ENCODE measurements around the gene MAPK8IP3. TPM values are rescaled to one million over a fixed set of nuclear protein-coding genes. Genes with fewer than 3 reads are reported as not detected.

The MAPK8IP3 gene, protein sequence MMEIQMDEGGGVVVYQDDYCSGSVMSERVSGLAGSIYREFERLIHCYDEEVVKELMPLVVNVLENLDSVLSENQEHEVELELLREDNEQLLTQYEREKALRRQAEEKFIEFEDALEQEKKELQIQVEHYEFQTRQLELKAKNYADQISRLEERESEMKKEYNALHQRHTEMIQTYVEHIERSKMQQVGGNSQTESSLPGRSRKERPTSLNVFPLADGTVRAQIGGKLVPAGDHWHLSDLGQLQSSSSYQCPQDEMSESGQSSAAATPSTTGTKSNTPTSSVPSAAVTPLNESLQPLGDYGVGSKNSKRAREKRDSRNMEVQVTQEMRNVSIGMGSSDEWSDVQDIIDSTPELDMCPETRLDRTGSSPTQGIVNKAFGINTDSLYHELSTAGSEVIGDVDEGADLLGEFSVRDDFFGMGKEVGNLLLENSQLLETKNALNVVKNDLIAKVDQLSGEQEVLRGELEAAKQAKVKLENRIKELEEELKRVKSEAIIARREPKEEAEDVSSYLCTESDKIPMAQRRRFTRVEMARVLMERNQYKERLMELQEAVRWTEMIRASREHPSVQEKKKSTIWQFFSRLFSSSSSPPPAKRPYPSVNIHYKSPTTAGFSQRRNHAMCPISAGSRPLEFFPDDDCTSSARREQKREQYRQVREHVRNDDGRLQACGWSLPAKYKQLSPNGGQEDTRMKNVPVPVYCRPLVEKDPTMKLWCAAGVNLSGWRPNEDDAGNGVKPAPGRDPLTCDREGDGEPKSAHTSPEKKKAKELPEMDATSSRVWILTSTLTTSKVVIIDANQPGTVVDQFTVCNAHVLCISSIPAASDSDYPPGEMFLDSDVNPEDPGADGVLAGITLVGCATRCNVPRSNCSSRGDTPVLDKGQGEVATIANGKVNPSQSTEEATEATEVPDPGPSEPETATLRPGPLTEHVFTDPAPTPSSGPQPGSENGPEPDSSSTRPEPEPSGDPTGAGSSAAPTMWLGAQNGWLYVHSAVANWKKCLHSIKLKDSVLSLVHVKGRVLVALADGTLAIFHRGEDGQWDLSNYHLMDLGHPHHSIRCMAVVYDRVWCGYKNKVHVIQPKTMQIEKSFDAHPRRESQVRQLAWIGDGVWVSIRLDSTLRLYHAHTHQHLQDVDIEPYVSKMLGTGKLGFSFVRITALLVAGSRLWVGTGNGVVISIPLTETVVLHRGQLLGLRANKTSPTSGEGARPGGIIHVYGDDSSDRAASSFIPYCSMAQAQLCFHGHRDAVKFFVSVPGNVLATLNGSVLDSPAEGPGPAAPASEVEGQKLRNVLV (N-terminal part only)
- total RNA-seq (2022) (77.4 and 86.6 TPM in 2 replicates), Bru-seq, nascent RNA (percentile 55 among the genes with signal in this experiment), BruChase-seq, experiment 1, labeled RNA remaining after a 6-hour chase (percentile 76 among the genes with signal in this experiment), BruChase-seq, experiment 2, labeled RNA remaining after a 2-hour chase (percentile 65 among the genes with signal in this experiment)
- long read RNA-seq, partial matches to known transcripts = 10 of 22 reads
- long read RNA-seq, other reads (novel, unspliced or antisense) = 10 of 22 reads

DNA sequence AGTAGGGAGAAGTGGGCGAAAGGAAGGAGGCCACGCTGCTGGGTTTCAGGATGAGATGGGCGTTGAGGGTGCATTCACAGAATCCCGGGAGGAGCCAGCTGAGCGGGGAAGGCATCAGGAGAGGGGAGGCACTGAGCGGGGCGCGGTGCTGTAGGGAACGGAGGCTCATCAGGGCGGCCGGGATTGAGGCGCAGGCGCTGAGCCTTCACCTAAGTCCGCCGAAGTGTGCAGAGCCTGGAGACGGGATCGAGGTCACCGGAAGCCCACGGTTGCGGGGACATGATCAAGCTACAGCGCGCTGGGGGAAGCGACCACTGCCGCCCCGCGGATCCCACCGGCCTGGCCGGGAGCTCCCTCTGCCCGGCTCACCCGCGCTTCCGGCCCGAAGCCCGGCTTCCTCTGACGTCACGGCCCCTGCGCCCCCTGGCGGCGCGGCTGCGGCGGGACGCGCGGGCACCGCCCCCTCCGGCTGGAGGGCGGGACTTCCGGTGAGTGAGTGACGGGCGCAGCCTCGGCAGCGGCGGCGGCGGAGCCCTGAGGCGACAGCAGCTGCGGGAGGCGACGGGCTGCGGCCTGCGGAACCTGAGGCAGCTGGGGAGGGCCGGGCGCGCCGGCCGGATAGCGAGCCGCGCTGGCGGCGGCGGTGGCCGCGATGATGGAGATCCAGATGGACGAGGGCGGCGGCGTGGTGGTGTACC is at the start of gene MAPK8IP3:
Gene MAPK8IP3, plus strand, starts transcription at position 508 of the 698 bp plus-strand sequence. Its CDS starts 145 bp downstream, at position 653.
- H3K4me3 Mint-ChIP-seq (ENCODE audit: unreplicated experiment) = peak within 1 kb of the TSS; percentile 83
- BruUV-seq (replicated peaks) = no TSS peak
- H3K27me3 Mint-ChIP-seq (ENCODE audit: insufficient read depth, unreplicated experiment) = no peaks in the 10 kb centered on the region
- DNase-seq (ENCODE audit: unreplicated experiment) = peak; percentile 85
- H3K27ac Mint-ChIP-seq (ENCODE audit: low read depth, unreplicated experiment) = peak within 1 kb of the TSS; percentile 87
- peaks cover 18% of the 10 kb centered on the region for H3K4me1 Mint-ChIP-seq (ENCODE audit: insufficient read depth, unreplicated experiment)
- H3K9me3 Mint-ChIP-seq (ENCODE audit: unreplicated experiment) = no peaks in the 10 kb centered on the region
- intact Hi-C loops (cut with micrococcal nuclease) = loop anchor here (1.0 to 10.0 kb wide), 3 partner anchors 28 to 281 kb away; partner anchors contain the start of genes CRAMP1, IFT140, JPT2 and UQCC4
- H3K36me3 Mint-ChIP-seq (ENCODE audit: insufficient read depth, unreplicated experiment) = peaks cover 41% of the 10 kb centered on the region
- TF ChIP-seq, protein P1, sequence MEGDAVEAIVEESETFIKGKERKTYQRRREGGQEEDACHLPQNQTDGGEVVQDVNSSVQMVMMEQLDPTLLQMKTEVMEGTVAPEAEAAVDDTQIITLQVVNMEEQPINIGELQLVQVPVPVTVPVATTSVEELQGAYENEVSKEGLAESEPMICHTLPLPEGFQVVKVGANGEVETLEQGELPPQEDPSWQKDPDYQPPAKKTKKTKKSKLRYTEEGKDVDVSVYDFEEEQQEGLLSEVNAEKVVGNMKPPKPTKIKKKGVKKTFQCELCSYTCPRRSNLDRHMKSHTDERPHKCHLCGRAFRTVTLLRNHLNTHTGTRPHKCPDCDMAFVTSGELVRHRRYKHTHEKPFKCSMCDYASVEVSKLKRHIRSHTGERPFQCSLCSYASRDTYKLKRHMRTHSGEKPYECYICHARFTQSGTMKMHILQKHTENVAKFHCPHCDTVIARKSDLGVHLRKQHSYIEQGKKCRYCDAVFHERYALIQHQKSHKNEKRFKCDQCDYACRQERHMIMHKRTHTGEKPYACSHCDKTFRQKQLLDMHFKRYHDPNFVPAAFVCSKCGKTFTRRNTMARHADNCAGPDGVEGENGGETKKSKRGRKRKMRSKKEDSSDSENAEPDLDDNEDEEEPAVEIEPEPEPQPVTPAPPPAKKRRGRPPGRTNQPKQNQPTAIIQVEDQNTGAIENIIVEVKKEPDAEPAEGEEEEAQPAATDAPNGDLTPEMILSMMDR (IDR thresholded peaks at IDR 0.05; ENCODE audit: unreplicated experiment) = peak; percentile 90
- POLR2A ChIA-PET = interaction anchor here (0.6 to 4.8 kb wide), 32 partner anchors 10 to 1428 kb away, joined by 3 to 130 read pairs (median 6); partner anchors contain the start of genes CRAMP1, EME2, FAHD1 and IFT140
- CTCF ChIA-PET = interaction anchor here (0.7 to 2.5 kb wide), 19 partner anchors 9 to 115 kb away, joined by 3 to 17 read pairs (median 5); partner anchors contain the start of gene JPT2

DNA sequence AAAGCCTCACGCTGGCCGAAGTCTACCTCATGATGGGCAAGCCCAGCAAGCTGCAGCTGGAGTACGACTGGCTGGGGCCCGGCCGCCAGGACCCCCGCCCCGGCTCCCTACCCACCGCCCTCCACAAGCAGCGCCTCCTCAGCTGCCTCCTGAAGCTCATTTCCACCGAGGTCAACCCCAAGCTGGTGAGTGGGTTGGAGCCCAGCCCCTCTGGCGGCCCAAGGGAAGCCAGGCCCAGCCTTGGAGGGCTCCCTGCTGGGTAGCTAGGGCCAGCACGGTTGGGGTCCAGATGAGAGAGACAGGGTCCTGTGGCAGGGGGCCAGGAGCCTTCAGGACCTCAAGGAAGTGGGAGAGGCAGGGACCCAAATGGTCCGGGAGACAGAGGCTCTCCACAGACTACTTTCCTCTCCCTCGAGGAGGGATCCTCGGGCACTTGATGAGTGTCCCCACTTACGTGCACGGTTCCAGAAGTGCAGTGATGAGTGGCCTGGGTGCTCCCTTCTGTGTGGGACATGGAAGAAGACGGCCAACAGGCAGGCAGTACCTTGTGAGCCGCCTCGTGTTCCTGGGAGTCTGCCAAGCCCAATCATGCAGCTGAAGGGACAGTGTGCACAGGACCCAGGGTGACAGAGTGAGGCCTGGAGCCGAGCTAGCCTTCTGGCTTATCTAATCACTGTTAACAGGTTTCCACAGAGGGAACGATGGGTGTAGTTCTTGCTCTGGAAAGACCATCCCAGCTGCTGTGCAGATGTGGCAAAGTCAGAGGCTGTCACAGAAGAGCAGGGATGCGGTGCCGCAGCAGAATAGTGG is 49.0 kb upstream of the MAPK8IP3 start:
- TF ChIP-seq, protein P1 (IDR thresholded peaks at IDR 0.05; ENCODE audit: unreplicated experiment) = no peak
- Mint-ChIP-seq H3K4me3 (ENCODE audit: unreplicated experiment) (no peak overlapping the region), H3K27me3 (ENCODE audit: insufficient read depth, unreplicated experiment) (no peaks in the 10 kb centered on the region), H3K9me3 (ENCODE audit: unreplicated experiment) (no peaks in the 10 kb centered on the region), H3K4me1 (ENCODE audit: insufficient read depth, unreplicated experiment) (peaks cover 4% of the 10 kb centered on the region), H3K27ac (ENCODE audit: low read depth, unreplicated experiment) (no peak overlapping the region), H3K36me3 (ENCODE audit: insufficient read depth, unreplicated experiment) (peaks cover 84% of the 10 kb centered on the region)
- BruUV-seq (replicated peaks) = no TSS peak
- POLR2A ChIA-PET = no interaction called here
- intact Hi-C loops (cut with micrococcal nuclease) = no loop called here
- CTCF ChIA-PET = no interaction called here
- no peak for DNase-seq (ENCODE audit: unreplicated experiment)

DNA sequence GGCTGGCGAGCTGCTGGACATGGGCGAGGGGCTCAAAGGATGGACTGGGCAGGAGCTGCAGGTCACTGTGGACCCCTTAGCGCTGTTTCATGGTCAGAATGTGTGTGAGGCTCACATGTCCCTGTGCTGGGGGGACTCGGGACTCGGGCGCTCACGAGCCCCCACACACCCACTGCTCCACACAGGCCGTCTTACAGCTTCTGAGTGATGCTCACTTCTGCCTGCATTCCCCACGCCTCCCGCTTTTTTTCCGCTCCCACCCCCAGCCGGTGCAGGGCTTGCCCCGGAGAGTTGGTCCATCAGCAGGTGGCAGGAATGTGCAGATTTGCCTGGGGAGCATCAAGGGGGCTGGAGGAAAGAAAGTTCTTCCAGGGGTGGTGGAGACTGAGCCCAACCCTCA is 48.2 kb upstream of the MAPK8IP3 start:
- no peak overlapping the region for H3K4me3 Mint-ChIP-seq (ENCODE audit: unreplicated experiment)
- no peak for DNase-seq (ENCODE audit: unreplicated experiment)
- H3K27ac Mint-ChIP-seq (ENCODE audit: low read depth, unreplicated experiment) = peak overlapping the region; percentile 69
- peaks cover 84% of the 10 kb centered on the region for H3K36me3 Mint-ChIP-seq (ENCODE audit: insufficient read depth, unreplicated experiment)
- peaks cover 4% of the 10 kb centered on the region for H3K4me1 Mint-ChIP-seq (ENCODE audit: insufficient read depth, unreplicated experiment)
- H3K9me3 Mint-ChIP-seq (ENCODE audit: unreplicated experiment) = no peaks in the 10 kb centered on the region
- BruUV-seq (replicated peaks) = no TSS peak
- H3K27me3 Mint-ChIP-seq (ENCODE audit: insufficient read depth, unreplicated experiment) = no peaks in the 10 kb centered on the region
- TF ChIP-seq, protein P1 (IDR thresholded peaks at IDR 0.05; ENCODE audit: unreplicated experiment) = no peak
- ChIA-PET CTCF (no interaction called here), POLR2A (no interaction called here)
- intact Hi-C loops (cut with micrococcal nuclease) = no loop called here

Measured in MCF 10A (cell line).